Adipose tissue (tissue), 3 donors: Measurements from ENCODE around the gene FZD1. TPM values are rescaled to one million over a fixed set of nuclear protein-coding genes. Genes with fewer than 3 reads are reported as not detected.

ENCODE experiments used
- H3K27ac ChIP-seq: one replicate; pipeline ENCODE4 v1.5.1; 2013; ENCODE audit warnings: low read depth, low read length
- WGBS, 3 donors: extraction: QIAGEN DNeasy Blood & Tissue Kit; methylation state at CpG; one replicate each; pipeline ENCODE4 v1.1.7; 2013; 5-methylcytosine and 5-hydroxymethylcytosine counted together
- polyA plus RNA-seq, 3 donors: library from polyadenylated mRNA; stranded (reverse); fragments of 200-250 nt; gene quantifications; one replicate each; pipeline ENCODE4 v1.2.3, GENCODE V29; 2013
- donor health status: healthy with polysubstance abuse.
- donor health status: Bipolar disorder and iron deficiency.
- donor health status: healthy.

FZD1 gene
- polyA plus RNA-seq, 3 donors, result 2.7 to 5.5 (median 3.3) TPM

DNA sequence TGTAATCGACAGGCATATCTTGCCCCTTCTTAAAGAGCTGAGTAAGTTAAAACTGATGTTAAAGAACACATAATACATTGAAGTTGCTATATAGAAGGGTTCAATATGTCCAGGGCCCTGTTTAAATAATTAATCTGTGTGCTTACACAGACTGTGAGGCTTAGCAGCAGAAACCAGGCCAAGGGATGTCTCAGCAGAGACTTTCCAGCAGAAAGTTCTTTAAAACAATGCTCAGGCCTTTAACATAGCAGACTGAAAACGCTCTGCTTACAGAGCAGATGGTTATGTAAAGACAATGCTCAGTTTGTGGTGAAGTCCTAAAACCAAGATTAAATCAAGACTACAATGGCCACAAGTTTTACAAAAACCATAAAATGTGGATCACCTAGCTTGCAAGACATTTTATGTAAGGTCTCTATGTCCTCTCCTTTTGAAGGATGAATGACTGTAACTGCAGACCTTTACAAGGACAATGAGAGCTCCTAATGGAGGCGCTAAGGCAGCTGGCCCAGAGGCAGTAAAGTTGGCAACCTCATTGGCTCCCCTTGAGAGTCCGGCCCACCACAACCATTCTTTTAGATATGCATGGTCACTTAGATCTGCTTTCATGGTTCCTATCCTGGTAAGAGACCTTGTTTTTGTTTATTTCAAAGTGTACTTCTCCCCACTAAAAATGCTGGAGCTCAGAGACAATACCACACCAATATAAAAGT lies 56.3 kb downstream of the FZD1 start:
- H3K27ac ChIP-seq, result no peak overlapping the region
- WGBS, 3 donors, result 83 to 90% (median 86%) methylated on average over 4 of the region's 4 CpGs
